NCI-H1436 treated with DMSO at 0.1 percent for 48 hours (cell line): ENCODE measurements around the gene INTS3.
"Not testable (repeated sequence)": the region's sequence is repeated elsewhere in the genome, so short reads cannot be mapped to it uniquely, and the experiment has no call there.

Experiments used
- DNase-seq: peaks from one replicate; lab custom pipeline; 2025; lab: John Stamatoyannopoulos, UW

INTS3 gene

GRCh38 chr1:153711026-153711425, 16.8 kb upstream of the INTS3 start:
- DNase-seq, result no peak

DNA sequence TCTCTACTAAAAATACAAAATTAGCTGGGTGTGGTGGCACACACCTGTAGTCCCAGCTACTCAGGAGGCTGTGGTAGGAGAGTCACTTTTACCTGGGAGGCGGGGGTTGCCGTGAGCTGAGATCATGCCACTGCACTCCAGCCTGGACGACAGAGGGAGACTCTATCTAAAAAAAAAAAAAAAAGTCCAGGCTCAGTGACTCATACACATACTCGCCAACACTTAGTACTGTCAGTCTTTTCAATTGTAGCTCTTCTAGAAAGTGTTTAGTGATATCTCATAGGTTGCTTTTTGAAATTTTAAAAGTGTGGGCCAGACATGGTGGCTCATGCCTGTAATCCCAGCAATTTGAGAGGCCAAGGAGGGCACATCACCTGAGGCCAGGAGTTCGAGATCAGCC, 11.6 kb upstream of the INTS3 start:
- not testable (repeated sequence) for DNase-seq

DNA sequence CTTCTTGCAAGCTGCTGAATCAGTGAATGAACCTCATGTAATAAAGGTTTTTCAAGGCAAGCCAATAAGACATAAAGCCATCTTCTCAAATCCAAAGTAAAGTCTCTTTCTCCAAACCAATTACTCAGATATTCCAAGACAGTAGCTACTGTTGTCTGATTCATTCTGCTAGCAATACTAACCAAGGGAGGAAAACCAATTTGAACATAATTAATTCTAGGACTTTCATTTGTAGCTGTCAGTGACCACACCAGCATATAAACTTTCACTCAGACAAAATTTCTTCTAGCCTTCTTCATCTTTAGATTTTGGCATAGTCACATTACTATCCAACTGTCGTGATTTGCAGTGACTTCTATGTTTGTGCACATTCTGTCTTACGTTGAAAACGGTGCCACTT, 10.5 kb upstream of the INTS3 start:
- no peak for DNase-seq

- DNase-seq, result no peak
Measured at GRCh38 chr1:153723687-153724086, 4.2 kb upstream of the INTS3 start.

DNA sequence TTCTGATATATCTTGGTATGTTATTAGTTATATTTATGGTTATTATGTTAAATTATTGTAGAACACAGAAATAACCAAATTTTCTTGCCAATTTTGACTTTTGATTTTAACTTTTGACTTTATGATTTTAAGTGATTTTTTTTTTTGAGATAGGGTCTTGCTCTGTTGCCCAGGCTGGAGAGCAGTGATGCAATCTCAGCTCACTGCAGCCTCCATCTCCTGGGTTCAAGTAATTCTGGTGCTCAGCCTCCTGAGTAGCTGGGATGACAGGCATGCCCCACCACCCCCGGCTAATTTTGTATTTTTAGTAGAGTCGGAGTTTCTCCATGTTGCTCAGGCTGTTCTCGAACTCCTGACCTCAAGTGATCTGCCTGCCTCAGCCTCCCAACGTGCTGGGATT, 3.2 kb upstream of the INTS3 start:
- not testable (repeated sequence) for DNase-seq

GRCh38 chr1:153728305-153729066, 636 bp downstream of the INTS3 start:
- no peak for DNase-seq

GRCh38 chr1:153730468-153730988, 2.7 kb downstream of the INTS3 start:
- DNase-seq, result no peak

DNA sequence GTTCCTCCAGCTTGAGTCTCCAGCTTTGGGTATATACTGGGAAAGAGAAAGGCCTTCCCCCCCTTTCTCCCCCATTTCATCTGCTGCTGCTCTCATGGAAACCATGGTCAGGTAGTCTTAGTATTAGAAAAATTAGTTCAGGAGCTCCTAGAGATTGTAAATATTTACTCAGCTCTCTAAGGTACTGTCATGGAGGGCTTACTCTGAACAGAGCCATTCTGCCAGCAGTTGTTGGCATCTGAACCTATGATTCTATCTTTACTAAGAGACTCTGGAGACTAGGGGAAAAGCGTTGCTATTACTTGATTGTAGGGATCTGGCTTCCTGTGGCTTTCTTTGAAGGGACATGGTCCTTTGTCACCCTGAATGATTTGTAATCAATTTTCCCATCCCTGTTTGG, 6.1 kb downstream of the INTS3 start:
- DNase-seq, result peak; percentile 13

DNA sequence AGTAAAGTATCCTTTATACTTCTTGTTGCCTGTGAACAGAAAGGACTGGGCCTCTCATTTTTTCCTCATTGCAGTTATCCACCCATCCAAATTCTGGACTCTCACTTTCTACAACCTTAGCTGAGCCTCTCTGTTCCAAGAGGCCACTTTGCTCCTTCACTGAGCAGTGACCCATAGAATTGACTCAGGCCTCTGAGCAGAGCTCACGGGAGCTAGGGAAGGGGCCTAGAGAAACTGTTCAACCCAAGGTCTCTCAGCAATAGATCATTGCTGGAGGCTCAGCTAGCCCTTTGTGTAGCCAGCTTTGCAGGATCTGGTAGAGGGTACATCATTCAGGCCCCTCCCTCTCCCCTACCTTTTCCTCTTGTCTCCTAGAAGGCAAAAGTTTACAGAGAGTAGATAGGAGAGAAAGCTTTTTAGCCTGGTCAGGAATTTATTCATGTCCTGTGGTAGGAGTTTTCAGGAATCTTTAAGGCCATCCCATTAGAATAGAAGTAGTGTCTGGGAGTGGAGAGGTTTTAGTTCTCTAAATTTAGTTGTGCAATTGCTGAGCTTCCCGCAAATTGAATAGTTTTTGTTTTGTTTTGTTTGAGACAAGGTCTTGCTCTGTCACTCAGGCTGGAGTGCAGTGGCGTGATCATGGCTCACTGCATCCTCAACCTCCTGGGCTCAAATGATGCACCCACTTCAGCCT, 6.7 kb downstream of the INTS3 start:
- DNase-seq, result no peak

DNA sequence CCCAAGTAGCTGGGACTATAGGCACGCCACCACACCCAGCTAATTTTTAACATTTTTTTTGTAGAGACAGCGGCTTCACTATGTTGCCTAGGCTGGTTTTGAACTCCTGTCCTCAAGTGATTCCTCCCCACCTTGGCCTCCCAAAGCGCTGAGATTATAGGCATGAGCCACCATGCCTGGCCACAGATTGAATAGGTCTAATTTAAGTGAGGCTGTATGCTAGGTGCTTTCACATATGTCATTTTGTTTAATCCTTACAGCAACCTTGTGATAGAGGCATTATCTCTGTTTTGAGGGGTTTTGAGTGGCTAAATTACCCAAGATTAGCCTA, 7.2 kb downstream of the INTS3 start:
- peak; percentile 31 for DNase-seq

DNA sequence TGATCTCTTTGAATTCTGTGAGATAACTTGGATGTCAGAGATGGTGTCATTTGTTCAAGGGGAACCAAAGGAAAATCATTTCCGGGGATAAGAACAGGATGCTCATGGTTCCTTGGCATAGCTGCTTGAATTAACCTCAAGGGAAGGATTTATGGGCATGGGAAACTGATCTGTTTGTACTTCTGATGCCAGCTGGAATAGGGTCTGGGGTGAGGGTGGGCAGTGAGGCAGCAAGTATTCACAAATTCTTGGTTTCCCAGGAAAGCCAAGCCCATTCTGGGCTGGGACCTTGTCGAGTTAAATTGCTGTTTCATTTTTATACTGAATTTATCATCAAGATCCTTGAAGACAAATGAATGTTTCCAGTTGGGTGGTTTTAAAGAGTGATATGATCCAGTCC, 14.1 kb downstream of the INTS3 start:
- no peak for DNase-seq

GRCh38 chr1:153742411-153743142, 14.7 kb downstream of the INTS3 start:
- DNase-seq, result no peak

GRCh38 chr1:153745417-153745816, 17.6 kb downstream of the INTS3 start:
- DNase-seq, result no peak

DNA sequence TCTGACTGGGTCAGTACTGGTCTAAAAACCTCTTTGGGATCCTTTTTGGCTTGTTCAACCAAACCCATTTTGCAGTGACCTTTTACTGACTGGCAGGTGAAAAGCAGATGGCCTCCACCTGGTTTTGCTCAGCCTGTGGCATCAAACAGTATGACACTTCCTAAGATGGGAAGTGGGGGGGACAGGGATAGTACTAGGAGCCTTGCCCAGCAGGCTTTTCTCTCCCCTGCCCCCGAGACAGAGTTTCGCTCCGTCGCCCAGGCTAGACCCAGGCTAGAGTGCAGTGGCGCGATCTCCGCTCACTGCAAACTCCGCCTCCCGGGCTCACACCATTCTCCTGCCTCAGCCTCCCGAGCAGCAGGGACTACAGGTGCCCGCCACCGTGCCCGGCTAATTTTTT, 18.3 kb downstream of the INTS3 start:
- DNase-seq, result no peak

DNA sequence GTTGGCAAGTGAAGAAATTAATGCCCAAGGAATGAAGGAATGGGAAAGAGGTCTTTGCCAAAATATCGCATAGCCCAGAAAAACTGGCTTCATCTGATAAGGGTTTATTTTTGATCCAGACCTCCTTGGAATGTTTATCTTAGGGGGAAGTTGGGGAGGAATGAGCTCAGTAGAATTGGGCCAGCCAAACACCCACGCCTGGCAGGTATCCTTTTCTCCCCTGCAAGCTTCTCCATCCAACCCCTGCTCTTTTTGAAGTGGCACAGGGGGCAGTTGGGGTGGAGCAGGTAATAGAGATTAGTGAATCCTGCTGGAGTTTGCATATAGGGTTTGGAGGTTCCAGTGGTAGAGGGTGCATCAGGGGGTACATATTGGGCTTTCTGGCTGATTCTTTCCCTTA, 21.1 kb downstream of the INTS3 start:
- DNase-seq, result no peak

DNA sequence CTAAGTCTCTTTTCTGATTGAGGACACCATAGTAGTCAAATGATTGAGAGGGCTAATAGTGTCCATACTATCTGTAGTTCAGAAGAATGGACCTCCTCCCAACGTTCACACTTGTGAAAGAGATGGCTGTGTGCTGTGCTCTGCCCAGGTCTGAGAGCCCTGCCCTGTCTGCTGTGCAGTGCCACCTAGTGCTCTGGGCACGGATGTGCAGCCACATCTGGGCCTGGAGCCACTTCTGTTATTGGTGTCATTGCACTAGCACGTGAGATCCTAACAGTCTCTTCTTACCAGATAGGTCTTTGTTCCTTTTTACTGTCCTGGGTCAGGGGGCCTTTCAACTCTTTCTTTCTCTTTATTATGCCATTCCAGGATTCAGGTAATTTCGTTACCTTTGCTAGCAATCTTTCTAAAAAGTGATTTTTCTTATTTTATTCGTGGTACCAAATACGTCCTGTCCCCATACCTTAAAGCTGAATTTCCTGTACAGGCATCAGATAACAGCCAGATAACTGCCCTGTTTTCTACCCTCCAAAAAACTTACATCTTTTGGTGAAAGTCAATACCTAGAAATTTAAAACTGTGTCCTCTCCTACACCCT, 21.7 kb downstream of the INTS3 start:
- DNase-seq, result peak; percentile 1

- no peak for DNase-seq
Measured at GRCh38 chr1:153750026-153750995, 22.5 kb downstream of the INTS3 start.

DNA sequence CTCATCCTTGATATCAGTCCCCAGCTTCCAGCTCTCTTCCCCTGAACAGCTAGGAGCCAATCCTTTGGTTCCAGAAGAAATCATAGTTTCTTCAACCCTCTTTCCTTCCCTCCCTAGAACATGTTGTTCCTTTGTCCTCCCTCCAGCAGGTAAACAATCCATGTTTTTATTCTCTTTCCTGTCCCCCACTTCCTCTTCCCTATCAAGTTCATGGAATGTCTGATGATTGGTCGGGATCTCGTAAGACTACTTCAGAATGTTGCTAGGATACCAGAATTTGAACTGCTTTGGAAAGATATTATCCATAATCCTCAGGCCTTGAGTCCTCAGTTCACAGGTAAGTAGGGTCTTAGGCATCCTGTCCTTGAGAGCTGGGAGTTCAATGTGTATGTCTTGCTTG, 24.2 kb downstream of the INTS3 start:
- DNase-seq, result no peak

GRCh38 chr1:153752571-153753195, 24.8 kb downstream of the INTS3 start:
- no peak for DNase-seq

- no peak for DNase-seq
Measured at GRCh38 chr1:153754266-153754665, 26.4 kb downstream of the INTS3 start.

DNA sequence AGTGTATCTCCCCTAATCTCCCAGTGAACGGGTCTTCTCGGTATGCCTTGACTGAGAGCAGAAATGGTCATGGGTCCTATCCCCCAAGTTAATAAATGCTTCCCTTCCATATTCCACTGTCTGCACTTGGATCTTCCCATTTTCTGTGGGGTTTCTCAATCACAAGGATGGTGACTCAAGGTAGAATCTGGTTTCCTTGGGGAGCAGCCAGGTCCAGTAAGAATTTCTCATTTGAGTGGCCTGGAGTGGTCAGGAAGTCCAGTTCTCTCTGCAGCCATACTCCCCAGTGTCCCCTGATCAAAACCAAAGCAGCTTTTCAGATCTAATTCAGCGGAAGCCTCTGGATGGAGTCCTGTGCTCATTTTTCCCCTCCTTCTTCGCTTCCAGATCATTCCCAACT, 32.6 kb downstream of the INTS3 start:
- no peak for DNase-seq
